DMS53 treated with DMSO at 0.1 percent for 48 hours (cell line): ENCODE results near the gene NTF4.
"Not testable (repeated sequence)": the region's sequence is repeated elsewhere in the genome, so short reads cannot be mapped to it uniquely, and the experiment has no call there.

Source experiments
- DNase-seq: peaks from one replicate; lab custom pipeline; 2025; ENCODE audit not compliant: unreplicated experiment; lab: John Stamatoyannopoulos, UW

The NTF4 gene

DNA sequence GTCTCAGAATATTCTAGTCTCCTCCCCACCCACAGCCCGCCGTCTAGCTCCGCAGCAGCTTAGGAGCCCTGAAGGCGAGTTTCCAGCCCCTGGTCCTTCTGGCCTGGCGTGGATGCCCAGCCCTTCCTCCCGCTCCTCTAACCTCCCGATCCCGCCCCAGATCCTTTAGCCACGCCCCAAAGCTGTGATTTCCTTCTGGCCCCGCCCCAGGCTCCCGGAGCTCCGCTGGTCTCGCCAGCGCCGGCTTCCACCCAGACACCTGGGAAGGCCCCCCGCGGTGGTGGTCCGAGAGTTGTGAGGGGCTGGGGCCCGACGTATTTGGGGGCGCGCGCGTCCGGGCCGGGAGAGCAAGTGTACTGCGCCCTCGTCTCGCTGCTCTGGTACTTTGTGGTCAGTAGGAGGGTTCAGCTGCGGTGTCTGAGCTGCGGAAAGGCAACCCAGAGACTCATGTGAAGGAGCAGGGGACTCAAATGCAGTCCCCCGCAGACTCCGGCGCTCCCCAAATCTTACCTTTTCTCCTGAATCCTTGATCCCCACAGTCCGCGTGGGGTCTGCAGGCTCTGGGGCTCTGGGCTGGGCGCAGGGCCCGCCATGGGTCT is 6.9 kb downstream of the NTF4 start, which contains the start of gene CGB7:
Gene CGB7 (minus strand): TSS at position 114 of the 599 bp plus-strand sequence. CDS start 2,374 bp downstream, outside the sequence.
- no peak for DNase-seq

DNA sequence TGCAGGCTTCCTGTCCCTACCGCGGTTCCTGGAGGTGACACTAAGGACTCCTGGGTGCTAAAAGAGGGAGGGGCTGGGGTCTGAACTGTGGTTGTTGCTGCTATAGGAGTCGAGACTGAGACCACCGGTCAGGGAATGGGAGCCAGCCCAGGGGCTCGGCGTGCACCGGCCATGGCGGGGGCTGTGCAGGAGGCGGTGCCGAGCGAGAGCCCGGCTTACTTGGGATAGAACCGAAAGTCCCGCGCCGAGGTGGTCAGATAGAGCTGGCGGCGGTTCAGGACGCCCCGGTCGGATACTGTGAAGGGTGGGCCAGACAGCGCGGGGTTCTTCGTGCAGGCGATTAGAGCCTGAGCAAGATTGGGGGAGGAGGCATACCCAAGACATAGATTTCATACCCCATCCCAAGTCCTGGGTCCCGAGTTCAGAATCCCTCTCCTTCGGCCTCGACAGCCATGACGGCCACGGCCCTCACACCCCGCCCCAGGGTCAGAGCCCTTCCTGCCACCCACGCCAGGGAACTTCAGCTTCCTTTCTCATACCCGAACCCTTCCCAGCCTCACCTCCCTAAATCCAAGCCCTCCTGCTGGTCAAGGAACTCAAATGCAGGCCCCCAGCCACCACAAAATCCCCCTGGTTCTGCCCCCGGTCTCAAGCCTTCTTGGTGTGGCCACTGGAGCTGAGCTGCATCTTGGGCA is 7.6 kb downstream of the NTF4 start:
- DNase-seq = not testable (repeated sequence)

DNA sequence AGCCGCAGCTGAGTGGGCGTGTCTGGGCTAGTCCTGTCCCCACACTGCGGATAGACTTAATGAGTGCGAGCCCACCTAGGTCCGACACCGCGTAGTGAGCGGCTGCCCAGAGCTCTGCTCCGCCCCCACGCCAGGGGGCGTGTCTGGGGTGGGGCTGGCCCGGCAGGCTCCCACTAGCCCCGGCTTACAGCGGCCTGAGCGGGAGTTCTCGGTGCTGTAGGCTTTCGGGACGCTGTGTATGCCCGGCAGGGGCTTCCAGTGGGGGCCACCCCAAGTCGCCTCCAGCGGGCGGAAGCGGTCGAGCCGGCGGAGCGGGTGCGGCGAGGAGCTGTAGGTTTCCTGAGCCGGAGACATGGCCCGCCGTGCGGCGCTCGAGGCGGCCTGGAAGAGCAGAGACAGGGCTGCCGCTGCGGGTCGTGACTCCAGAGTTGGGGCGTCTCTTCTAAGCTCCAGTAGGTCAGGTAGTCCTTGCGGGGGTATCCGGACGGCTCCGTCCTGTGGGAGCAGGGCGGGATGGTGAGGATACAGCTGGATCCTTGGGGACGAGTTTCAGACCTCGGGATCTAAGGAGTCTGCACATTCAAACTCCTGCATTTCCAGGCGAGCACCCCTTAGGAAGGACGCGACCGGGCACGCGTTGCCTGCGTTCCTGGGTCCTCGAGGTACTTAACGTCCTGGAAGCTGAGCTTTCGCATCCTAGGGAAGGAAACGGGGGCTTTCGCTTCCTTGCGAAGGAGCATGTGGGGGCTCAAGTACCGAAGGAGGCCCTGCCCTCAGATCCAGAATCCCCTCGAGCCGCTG is 8.3 kb downstream of the NTF4 start:
- peak; percentile 46 for DNase-seq

DNA sequence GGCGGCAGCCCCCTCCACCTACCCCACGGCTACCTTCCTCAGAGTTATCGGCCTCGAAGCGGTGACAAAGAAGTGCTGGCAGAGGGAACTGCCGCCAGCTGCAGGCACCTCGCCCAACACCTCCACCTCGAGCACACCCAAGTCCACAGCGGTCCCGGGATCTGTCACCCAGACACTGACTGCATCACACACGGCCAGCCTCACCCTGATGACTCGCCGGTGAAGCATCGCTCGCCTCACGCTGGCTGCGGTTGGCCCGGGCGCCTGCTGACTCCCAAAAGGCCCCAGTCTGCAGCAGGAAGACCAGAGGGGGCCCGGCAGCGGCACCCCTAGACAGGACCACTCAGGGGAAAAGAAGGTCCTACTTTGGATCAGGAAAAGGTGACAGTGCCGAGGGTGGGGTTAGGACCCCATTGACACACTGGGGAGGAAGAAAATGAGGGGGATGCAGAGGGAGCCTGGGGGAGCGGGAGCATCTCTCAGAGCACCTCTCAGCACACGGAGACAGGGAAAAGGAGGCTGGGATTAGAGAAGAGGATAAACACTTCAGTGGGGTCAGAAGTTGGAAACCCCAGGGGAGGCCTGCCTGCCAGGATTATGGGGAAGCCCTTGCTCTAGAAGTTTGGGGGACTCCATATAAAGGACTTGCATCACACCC is 14.1 kb downstream of the NTF4 start:
- DNase-seq = not testable (repeated sequence)

DNA sequence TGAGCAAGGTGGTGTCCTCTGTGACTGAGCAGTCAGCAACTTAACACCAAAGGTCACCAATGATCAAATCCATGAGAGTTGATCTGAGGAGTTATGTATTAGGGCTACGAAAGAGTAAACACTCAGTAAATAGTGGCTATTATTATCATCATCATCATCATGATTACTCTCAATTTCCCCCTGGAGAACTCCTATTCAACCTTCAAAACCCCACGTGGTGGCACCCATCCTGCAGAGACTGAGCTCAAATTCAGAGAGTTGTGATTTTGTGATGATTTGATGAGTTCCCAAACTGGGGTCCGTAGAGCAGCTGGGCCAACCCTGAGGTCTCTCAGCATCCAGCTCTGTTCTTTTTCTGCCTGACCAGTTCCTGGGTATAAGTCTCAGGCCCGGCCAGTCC is 14.8 kb downstream of the NTF4 start:
- not testable (repeated sequence) for DNase-seq

DNA sequence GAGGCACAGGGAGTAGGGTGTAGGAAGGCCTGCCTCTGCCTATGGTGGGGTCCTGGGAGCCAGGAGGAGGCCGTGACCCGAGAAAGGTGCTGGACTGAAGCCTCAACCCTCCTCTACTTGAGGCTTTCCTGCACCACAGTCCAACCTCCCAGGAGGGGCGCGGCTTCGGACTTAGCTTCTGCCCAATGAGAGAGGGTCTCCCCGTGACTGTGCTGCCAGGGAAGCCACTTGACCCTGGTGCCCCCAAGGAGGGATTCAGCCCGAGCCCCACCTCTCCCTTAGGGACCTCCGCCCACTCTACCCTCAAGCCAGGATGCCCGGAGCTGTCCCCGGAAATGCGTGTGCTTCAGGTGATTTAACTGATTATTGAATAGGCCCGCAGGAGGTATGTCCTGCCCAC is 15.6 kb downstream of the NTF4 start, which contains the start of gene CGB8:
Gene CGB8 (minus strand): TSS at position 101 of the 400 bp plus-strand sequence. CDS start 372 bp downstream, outside the sequence.
- not testable (repeated sequence) for DNase-seq

DNA sequence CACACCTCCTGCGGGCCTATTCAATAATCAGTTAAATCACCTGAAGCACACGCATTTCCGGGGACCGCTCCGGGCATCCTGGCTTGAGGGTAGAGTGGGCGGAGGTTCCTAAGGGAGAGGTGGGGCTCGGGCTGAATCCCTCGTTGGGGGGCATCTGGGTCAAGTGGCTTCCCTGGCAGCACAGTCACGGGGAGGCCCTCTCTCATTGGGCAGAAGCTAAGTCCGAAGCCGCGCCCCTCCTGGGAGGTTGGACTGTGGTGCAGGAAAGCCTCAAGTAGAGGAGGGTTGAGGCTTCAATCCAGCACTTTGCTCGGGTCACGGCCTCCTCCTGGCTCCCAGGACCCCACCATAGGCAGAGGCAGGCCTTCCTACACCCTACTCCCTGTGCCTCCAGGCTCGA is 21.1 kb downstream of the NTF4 start, which contains the start of gene CGB5:
Gene CGB5 (plus strand): TSS at position 301 of the 400 bp plus-strand sequence. CDS start 362 bp downstream, outside the sequence.
- DNase-seq = not testable (repeated sequence)

GRCh38 chr19:49042666-49043065 is 22.0 kb downstream of the NTF4 start:
- DNase-seq = not testable (repeated sequence)

DNA sequence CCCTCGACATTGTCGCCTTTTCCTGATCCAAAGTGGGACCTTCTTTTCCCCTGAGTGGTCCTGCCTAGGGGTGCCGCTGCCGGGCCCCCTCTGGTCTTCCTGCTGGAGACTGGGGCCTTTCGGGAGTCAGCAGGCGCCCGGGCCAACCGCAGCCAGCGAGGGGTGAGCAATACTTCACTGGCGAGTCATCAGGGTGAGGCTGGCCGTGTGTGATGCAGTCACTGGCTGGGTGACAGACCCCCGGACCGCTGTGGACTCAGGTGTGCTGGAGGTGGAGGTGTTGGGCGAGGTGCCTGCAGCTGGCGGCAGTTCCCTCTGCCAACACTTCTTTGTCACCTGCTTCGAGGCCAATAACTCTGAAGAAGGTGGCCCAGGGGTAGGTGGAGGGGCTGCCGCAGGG is 22.4 kb downstream of the NTF4 start:
- no peak for DNase-seq

- DNase-seq = not testable (repeated sequence)
Observed at GRCh38 chr19:49039736-49040135, 24.9 kb downstream of the NTF4 start.

GRCh38 chr19:49038557-49039276 is 25.9 kb downstream of the NTF4 start:
- not testable (repeated sequence) for DNase-seq

DNA sequence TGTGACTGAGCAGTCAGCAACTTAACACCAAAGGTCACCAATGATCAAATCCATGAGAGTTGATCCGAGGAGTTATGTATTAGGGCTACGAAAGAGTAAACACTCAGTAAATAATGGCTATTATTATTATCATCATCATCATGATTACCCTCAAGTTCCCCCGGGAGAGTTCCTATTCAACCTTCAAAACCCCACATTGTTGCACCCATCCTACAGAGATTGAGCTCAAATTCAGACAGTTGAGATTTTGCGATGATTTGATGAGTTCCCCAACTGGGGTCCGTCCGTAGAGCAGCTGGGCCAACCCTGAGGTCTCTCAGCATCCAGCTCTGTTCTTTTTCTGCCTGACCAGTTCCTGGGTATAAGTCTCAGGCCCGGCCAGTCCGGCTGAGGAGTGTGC is 26.5 kb downstream of the NTF4 start:
- not testable (repeated sequence) for DNase-seq

DNA sequence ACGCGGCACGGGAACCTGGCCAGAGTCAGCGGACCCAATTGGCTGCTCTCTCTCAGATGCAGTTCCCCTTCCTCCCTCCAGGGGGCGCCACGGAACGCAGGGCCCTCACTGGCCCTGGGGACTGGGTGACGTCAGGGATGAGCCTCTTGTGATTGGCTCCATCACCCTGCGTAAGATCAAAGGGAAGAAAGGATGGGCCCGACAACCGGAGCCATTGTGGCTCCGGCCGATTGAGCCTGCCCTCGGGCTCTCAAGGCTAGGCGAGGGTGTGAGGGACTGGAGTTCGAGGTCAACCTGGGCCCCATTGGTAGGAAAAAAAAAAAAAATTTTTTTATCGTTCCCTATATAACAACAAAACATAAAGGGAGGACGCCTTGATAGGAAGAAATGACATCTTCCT is 27.8 kb downstream of the NTF4 start, which contains the start of gene CGB1:
Gene CGB1 (minus strand): TSS at position 81 of the 400 bp plus-strand sequence. CDS start 184 bp downstream, outside the sequence.
- peak; percentile 44 for DNase-seq

DNA sequence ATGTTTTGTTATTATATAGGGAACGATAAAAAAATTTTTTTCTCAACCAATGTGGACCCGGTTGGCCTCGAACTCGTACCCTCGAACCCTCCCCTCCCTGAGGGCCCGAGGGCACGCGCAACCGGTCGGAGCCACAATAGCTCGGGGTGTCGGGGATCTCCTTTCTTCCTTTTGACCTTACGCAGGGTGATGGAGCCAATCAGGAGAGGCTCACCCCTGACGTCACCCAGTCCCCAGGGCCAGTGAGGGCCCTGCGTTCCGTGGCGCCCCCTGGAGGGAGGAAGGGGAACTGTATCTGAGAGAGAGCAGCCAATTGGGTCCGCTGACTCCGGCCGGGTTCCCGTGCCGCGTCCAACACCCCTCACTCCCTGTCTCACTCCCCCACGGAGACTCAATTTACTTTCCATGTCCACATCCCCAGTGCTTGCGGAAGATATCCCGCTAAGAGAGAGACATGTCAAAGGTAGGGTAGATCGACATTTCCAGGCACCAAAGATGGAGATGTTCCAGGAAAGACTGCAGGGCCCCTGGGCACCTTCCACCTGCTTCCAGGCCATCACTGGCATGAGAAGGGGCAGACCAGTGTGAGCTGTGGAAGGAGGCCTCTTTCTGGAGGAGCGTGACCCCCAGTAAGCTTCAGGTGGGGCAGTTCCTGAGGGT is 32.8 kb downstream of the NTF4 start, which contains the start of gene CGB2:
Gene CGB2 (plus strand): TSS at position 249 of the 660 bp plus-strand sequence. CDS start 206 bp downstream, at position 455.
- peak; percentile 69 for DNase-seq

- DNase-seq = not testable (repeated sequence)
Observed at GRCh38 chr19:49030323-49030722, 34.3 kb downstream of the NTF4 start.

DNA sequence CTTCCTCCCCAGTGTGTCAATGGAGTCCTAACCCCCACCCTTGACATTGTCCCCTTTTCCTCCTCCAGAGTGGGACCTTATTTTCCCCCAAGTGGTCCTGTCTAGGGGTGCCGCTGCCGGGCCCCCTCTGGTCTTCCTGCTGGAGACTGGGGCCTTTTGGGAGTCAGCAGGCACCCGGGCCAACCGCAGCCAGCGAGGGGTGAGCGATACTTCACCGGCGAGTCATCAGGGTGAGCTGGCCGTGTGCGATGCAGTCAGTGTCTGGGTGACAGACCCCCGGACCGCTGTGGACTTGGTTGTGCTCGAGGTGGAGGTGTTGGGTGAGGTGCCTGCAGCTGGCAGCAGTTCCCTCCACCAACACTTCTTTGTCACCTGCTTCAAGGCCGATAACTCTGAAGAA is 34.9 kb downstream of the NTF4 start:
- not testable (repeated sequence) for DNase-seq

DNA sequence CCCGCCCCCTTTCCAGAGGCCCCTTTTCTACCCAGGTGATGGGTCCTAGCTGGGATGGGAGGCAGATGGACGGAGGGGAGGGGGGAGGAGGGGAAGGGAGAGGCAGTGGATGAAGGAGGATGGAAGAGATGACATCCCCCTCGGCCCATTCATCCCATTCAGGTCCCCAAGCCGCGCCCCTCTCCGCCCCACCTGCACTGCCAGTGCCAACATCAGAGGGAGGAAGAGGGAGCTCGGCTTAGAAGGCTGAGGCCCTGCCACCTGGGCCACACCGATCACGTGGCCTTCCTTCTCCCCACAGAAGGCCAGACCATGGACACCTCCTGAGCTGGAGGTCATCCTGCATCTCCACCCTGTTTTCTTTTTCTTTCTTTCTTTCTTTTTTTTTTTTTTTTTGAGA is 35.9 kb downstream of the NTF4 start:
- DNase-seq = not testable (repeated sequence)

- DNase-seq = not testable (repeated sequence)
Observed at GRCh38 chr19:49025599-49025998, 39.0 kb downstream of the NTF4 start.

DNA sequence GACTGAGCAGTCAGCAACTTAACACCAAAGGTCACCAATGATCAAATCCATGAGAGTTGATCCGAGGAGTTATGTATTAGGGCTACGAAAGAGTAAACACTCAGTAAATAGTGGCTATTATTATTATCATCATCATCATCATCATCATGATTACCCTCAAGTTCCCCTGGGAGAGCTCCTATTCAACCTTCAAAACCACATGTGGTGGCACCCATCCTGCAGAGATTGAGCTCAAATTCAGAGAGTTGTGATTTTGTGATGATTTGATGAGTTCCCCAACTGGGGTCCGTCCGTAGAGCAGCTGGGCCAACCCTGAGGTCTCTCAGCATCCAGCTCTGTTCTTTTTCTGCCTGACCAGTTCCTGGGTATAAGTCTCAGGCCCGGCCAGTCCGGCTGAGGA is 39.5 kb downstream of the NTF4 start:
- DNase-seq = not testable (repeated sequence)
